Tibial nerve (tissue), 4 donors: ENCODE measurements around the gene HPSE2. TPM values are rescaled to one million over a fixed set of nuclear protein-coding genes. Genes with fewer than 3 reads are reported as not detected.

Experiments used
- DNase-seq, 2 donors: peaks; one replicate each; pipeline ENCODE4 v3.0.0-alpha.2; 2019; ENCODE audit warnings: low spot score in 2 of 2
- H3K27ac ChIP-seq, 4 donors: fragments of 200-600 bp; sonication (generic) in 3 of 4; one replicate each; pipeline ENCODE4 v1.5.1; 2017 to 2019; ENCODE audit warnings: mild to moderate bottlenecking in 1 of 4
- H3K27me3 ChIP-seq, 2 donors: fragments of 200-600 bp; sonication (generic) in 1 of 2; one replicate each; pipeline versions ENCODE4 v1.5.1 to v1.6.0; 2017 to 2019
- H3K36me3 ChIP-seq, 3 donors: fragments of 200-600 bp; sonication (generic); one replicate each; pipeline ENCODE4 v1.5.1; 2018 to 2019
- H3K4me1 ChIP-seq, 4 donors: fragments of 200-600 bp; sonication (generic) in 3 of 4; one replicate each; pipeline ENCODE4 v1.5.1; 2017 to 2019
- H3K4me3 ChIP-seq, 4 donors: fragments of 200-600 bp; sonication (generic) in 3 of 4; one replicate each; pipeline ENCODE4 v1.5.1; 2017 to 2019; ENCODE audit warnings: mild to moderate bottlenecking in 1 of 4, moderate library complexity in 1 of 4
- H3K9me3 ChIP-seq, 4 donors: fragments of 200-600 bp; sonication (generic) in 3 of 4; one replicate each; pipeline ENCODE4 v1.5.1; 2017 to 2019
- EP300 ChIP-seq, 2 donors: sonication (generic); formaldehyde crosslinking; IDR thresholded peaks; one replicate each; pipeline ENCODE4 v1.6.1; 2017; ENCODE audit warnings: antibody characterized with exemption in 2 of 2, mild to moderate bottlenecking in 1 of 2
- POLR2A ChIP-seq, 2 donors: fragments of 450-650 bp; IDR thresholded peaks; one replicate each; pipeline ENCODE4 v1.6.1; 2017; ENCODE audit warnings: antibody characterized with exemption in 2 of 2, mild to moderate bottlenecking in 2 of 2, moderate library complexity in 2 of 2
- WGBS, 2 donors: methylation state at CpG; one replicate each; pipeline ENCODE4 v1.1.5; 2018; 5-methylcytosine and 5-hydroxymethylcytosine counted together
- total RNA-seq, 4 donors: library from RNA; depleted of rRNA; stranded (reverse); fragments of >200 nt; gene quantifications; one replicate each; pipeline ENCODE4 v1.1.0, GENCODE V29; 2016
- TF ChIP-seq, protein P1 (sequence below), 5 experiments: fragments of 200-600 bp in 3 of 5; fragments of 450-650 bp in 2 of 5; sonication (generic) in 3 of 5; IDR thresholded peaks; one replicate each; pipeline ENCODE4 v1.5.1; 2016 to 2019; ENCODE audit warnings: antibody characterized with exemption in 5 of 5, mild to moderate bottlenecking in 3 of 5, moderate library complexity in 2 of 5

Gene HPSE2
- total RNA-seq, 4 donors from 2014 or later = 0.63 TPM; not detected in 3

DNA sequence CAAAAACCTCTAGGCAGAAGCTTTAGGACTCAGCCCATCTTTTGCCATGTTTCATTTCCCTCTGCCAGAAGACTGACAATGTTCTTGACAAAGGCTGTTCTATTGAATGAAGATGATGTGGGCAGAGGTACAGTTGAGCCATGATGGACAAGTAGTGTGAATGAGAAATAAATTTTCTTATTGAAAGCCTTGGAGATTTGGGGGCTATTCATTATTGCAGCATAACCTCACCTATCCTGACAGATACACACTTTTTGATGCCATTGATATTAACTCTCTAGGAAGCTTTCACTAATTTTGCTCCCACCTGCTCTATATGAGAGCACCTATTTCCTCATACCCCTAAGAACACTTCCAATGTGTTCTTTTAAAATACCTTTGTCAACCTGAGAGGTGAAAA is 752.0 kb downstream of the HPSE2 start:
- H3K9me3 ChIP-seq = peaks cover 0 to 9% (median 0%) of the 10 kb centered on the region in 4 donors
- no peak overlapping the region for H3K4me3 ChIP-seq
- H3K27ac ChIP-seq = no peak overlapping the region
- no peak for DNase-seq
- no peaks in the 10 kb centered on the region for H3K4me1 ChIP-seq
- no peaks in the 10 kb centered on the region for H3K36me3 ChIP-seq
- TF ChIP-seq POLR2A (IDR thresholded peaks at IDR 0.05) = no peak
- no peaks in the 10 kb centered on the region for H3K27me3 ChIP-seq

GRCh38 chr10:98482096-98482495 is 753.6 kb downstream of the HPSE2 start:
- Histone ChIP-seq H3K36me3 (no peaks in the 10 kb centered on the region), H3K9me3 (peaks cover 0 to 9% (median 0%) of the 10 kb centered on the region in 4 donors), H3K27me3 (no peaks in the 10 kb centered on the region), H3K27ac (no peak overlapping the region), H3K4me3 (no peak overlapping the region), H3K4me1 (no peaks in the 10 kb centered on the region)
- 83 to 88% methylated on average over 2 of the region's 2 CpGs for WGBS, 2 donors
- TF ChIP-seq EP300 (IDR thresholded peaks at IDR 0.05) = no peak
- no peak for TF ChIP-seq POLR2A (IDR thresholded peaks at IDR 0.05)
- TF ChIP-seq, protein P1, sequence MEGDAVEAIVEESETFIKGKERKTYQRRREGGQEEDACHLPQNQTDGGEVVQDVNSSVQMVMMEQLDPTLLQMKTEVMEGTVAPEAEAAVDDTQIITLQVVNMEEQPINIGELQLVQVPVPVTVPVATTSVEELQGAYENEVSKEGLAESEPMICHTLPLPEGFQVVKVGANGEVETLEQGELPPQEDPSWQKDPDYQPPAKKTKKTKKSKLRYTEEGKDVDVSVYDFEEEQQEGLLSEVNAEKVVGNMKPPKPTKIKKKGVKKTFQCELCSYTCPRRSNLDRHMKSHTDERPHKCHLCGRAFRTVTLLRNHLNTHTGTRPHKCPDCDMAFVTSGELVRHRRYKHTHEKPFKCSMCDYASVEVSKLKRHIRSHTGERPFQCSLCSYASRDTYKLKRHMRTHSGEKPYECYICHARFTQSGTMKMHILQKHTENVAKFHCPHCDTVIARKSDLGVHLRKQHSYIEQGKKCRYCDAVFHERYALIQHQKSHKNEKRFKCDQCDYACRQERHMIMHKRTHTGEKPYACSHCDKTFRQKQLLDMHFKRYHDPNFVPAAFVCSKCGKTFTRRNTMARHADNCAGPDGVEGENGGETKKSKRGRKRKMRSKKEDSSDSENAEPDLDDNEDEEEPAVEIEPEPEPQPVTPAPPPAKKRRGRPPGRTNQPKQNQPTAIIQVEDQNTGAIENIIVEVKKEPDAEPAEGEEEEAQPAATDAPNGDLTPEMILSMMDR (IDR thresholded peaks at IDR 0.05) = no peak
- no peak for DNase-seq

- no peaks in the 10 kb centered on the region for H3K27me3 ChIP-seq
- TF ChIP-seq POLR2A (IDR thresholded peaks at IDR 0.05) = no peak
- TF ChIP-seq, protein P1 (IDR thresholded peaks at IDR 0.05) = no peak
- TF ChIP-seq EP300 (IDR thresholded peaks at IDR 0.05) = no peak
- H3K27ac ChIP-seq = no peak overlapping the region
- no peaks in the 10 kb centered on the region for H3K4me1 ChIP-seq
- H3K36me3 ChIP-seq = no peaks in the 10 kb centered on the region
- no peak overlapping the region for H3K4me3 ChIP-seq
- WGBS, 2 donors = 71 to 81% methylated on average over 5 of the region's 5 CpGs
- no peak for DNase-seq
- H3K9me3 ChIP-seq = peaks cover 0 to 9% (median 0%) of the 10 kb centered on the region in 4 donors
These were observed 754.2 kb downstream of the HPSE2 start for GRCh38 chr10:98481404-98481945.

GRCh38 chr10:98478430-98479222 is 757.0 kb downstream of the HPSE2 start:
- 54% methylated on average over 6 of the region's 6 CpGs for WGBS, 2 donors
- Histone ChIP-seq H3K36me3 (no peaks in the 10 kb centered on the region), H3K27ac (no peak overlapping the region), H3K27me3 (no peaks in the 10 kb centered on the region), H3K4me3 (no peak overlapping the region), H3K4me1 (no peaks in the 10 kb centered on the region), H3K9me3 (peaks cover 0 to 3% (median 0%) of the 10 kb centered on the region in 4 donors)
- TF ChIP-seq, protein P1 (IDR thresholded peaks at IDR 0.05) = no peak
- TF ChIP-seq EP300 (IDR thresholded peaks at IDR 0.05) = no peak
- no peak for TF ChIP-seq POLR2A (IDR thresholded peaks at IDR 0.05)
- DNase-seq = no peak

GRCh38 chr10:98477861-98478260 is 757.8 kb downstream of the HPSE2 start:
- no peak for DNase-seq
- no peaks in the 10 kb centered on the region for H3K36me3 ChIP-seq
- no peaks in the 10 kb centered on the region for H3K27me3 ChIP-seq
- no peaks in the 10 kb centered on the region for H3K9me3 ChIP-seq
- H3K4me3 ChIP-seq = no peak overlapping the region
- TF ChIP-seq, protein P1 (IDR thresholded peaks at IDR 0.05) = no peak
- TF ChIP-seq POLR2A (IDR thresholded peaks at IDR 0.05) (no peak), EP300 (IDR thresholded peaks at IDR 0.05) (no peak)
- H3K4me1 ChIP-seq = no peaks in the 10 kb centered on the region
- no peak overlapping the region for H3K27ac ChIP-seq
